Gastroesophageal sphincter (tissue), 4 donors: ENCODE data around the gene NAMPT. TPM values are rescaled to one million over a fixed set of nuclear protein-coding genes. Genes with fewer than 3 reads are reported as not detected.
A peak's percentile ranks its signal among the peaks of the same experiment; 100 is the strongest.

ENCODE experiments used
- ATAC-seq: fragments of 150-250 bp; one replicate; pipeline ENCODE4 v1.9.1; 2016; ENCODE audit warnings: mild to moderate bottlenecking, moderate library complexity
- H3K27ac ChIP-seq, 4 donors: fragments of 200-600 bp; sonication (generic) in 3 of 4; 1 replicate in 3 of 4; 2 replicates in 1 of 4; pipeline ENCODE4 v1.5.1; 2016 to 2019
- H3K27me3 ChIP-seq: fragments of 200-600 bp; sonication (generic); one replicate; pipeline ENCODE4 v1.5.1; 2019
- H3K36me3 ChIP-seq, 2 donors: fragments of 200-600 bp; sonication (generic); one replicate each; pipeline ENCODE4 v1.5.1; 2019; ENCODE audit warnings: control low read depth in 1 of 2
- H3K4me1 ChIP-seq, 3 donors: fragments of 200-600 bp; sonication (generic); 1 replicate in 2 of 3; 2 replicates in 1 of 3; pipeline ENCODE4 v1.5.1; 2016 to 2019; ENCODE audit warnings: control low read depth in 2 of 3
- H3K4me3 ChIP-seq, 2 donors: fragments of 200-600 bp; sonication (generic); one replicate each; pipeline ENCODE4 v1.5.1; 2019; ENCODE audit warnings: mild to moderate bottlenecking in 1 of 2, moderate library complexity in 1 of 2
- H3K9me3 ChIP-seq, 3 donors: fragments of 200-600 bp; sonication (generic); one replicate each; pipeline ENCODE4 v1.5.1; 2017 to 2019; ENCODE audit warnings: control low read depth in 2 of 3
- CTCF ChIP-seq, 4 experiments: fragments of 200-600 bp in 2 of 4; fragments of 450-650 bp in 2 of 4; sonication (generic) in 1 of 4; IDR thresholded peaks; one replicate each; pipeline ENCODE4 v1.5.1; 2017 to 2019; ENCODE audit warnings: antibody characterized with exemption in 4 of 4, mild to moderate bottlenecking in 2 of 4, moderate library complexity in 2 of 4
- EP300 ChIP-seq: sonication (generic); formaldehyde crosslinking; IDR thresholded peaks from one replicate; pipeline ENCODE4 v1.6.1; 2017; ENCODE audit warnings: antibody characterized with exemption, mild to moderate bottlenecking
- POLR2A ChIP-seq, 2 donors: fragments of 450-650 bp; IDR thresholded peaks; one replicate each; pipeline ENCODE4 v1.6.1; 2017; ENCODE audit warnings: antibody characterized with exemption in 2 of 2, mild to moderate bottlenecking in 2 of 2, moderate library complexity in 1 of 2
- POLR2AphosphoS5 ChIP-seq: sonication (generic); formaldehyde crosslinking; IDR thresholded peaks from one replicate; pipeline ENCODE4 v1.6.1; 2017; ENCODE audit warnings: antibody characterized with exemption
- whole genome bisulfite sequencing, 2 donors: methylation state at CpG; one replicate each; pipeline ENCODE4 v1.1.5; 2018; ENCODE audit warnings: low coverage in 1 of 2; 5-methylcytosine and 5-hydroxymethylcytosine counted together
- total RNA-seq, 4 donors: library from RNA; depleted of rRNA; stranded (reverse); fragments of >200 nt; gene quantifications; one replicate each; pipeline ENCODE4 v1.1.0, GENCODE V29; 2016

The NAMPT gene
- total RNA-seq, 4 donors from 2014 or later: 63.1 to 611 (median 150) TPM

GRCh38 chr7:106220307-106220706, 64.5 kb downstream of the NAMPT start:
- TF ChIP-seq CTCF (IDR thresholded peaks at IDR 0.05) (no peak), POLR2A (IDR thresholded peaks at IDR 0.05) (no peak), POLR2AphosphoS5 (no peak), EP300 (no peak)
- H3K27me3 ChIP-seq: no peaks in the 10 kb centered on the region

GRCh38 chr7:106219170-106219569, 65.6 kb downstream of the NAMPT start:
- TF ChIP-seq POLR2A (IDR thresholded peaks at IDR 0.05) (no peak), CTCF (IDR thresholded peaks at IDR 0.05) (no peak), POLR2AphosphoS5 (no peak), EP300 (no peak)
- Histone ChIP-seq H3K4me3 (no peak overlapping the region), H3K27me3 (no peaks in the 10 kb centered on the region), H3K4me1 (peaks cover 8 to 37% (median 8%) of the 10 kb centered on the region in 3 donors), H3K36me3 (no peaks in the 10 kb centered on the region), H3K27ac (no peak overlapping the region), H3K9me3 (no peaks in the 10 kb centered on the region)
- 86 to 87% methylated on average over 2 to 3 of the region's 3 CpGs for WGBS, 2 donors
- no peak for ATAC-seq

More at GRCh38 chr7:106220307-106220706, 64.5 kb downstream of the NAMPT start:
- WGBS, 2 donors: no CpG with 5 or more reads among the region's 3 CpGs
- no peaks in the 10 kb centered on the region for H3K9me3 ChIP-seq
- H3K4me1 ChIP-seq: peaks cover 8 to 37% (median 8%) of the 10 kb centered on the region in 3 donors
- H3K4me3 ChIP-seq: no peak overlapping the region
- no peak overlapping the region for H3K27ac ChIP-seq
- no peaks in the 10 kb centered on the region for H3K36me3 ChIP-seq
- no peak for ATAC-seq

- ATAC-seq: no peak
- Histone ChIP-seq H3K27ac (peak overlapping the region in 3 of 4 donors; percentile 34 to 77 (median 76)), H3K4me3 (no peak overlapping the region), H3K36me3 (no peaks in the 10 kb centered on the region), H3K27me3 (no peaks in the 10 kb centered on the region), H3K4me1 (peaks cover 8 to 37% (median 8%) of the 10 kb centered on the region in 3 donors), H3K9me3 (no peaks in the 10 kb centered on the region)
- no peak for TF ChIP-seq EP300
- no peak for TF ChIP-seq POLR2A (IDR thresholded peaks at IDR 0.05)
- TF ChIP-seq CTCF (IDR thresholded peaks at IDR 0.05): no peak
- no peak for TF ChIP-seq POLR2AphosphoS5
- WGBS, 2 donors: 65 to 80% methylated on average over 2 of the region's 3 CpGs
These were observed 66.2 kb downstream of the NAMPT start for GRCh38 chr7:106218546-106218945.

GRCh38 chr7:106216923-106217542, 67.8 kb downstream of the NAMPT start:
- H3K36me3 ChIP-seq: no peaks in the 10 kb centered on the region
- 18 to 20% methylated on average over 5 to 8 of the region's 8 CpGs for WGBS, 2 donors
- ATAC-seq: peak; percentile 83
- peak; percentile 65 for TF ChIP-seq EP300
- TF ChIP-seq CTCF (IDR thresholded peaks at IDR 0.05): no peak
- no peak for TF ChIP-seq POLR2A (IDR thresholded peaks at IDR 0.05)
- TF ChIP-seq POLR2AphosphoS5: peak; percentile 95
- H3K4me1 ChIP-seq: peaks cover 8 to 32% (median 8%) of the 10 kb centered on the region in 3 donors
- H3K4me3 ChIP-seq: no peak overlapping the region
- no peaks in the 10 kb centered on the region for H3K9me3 ChIP-seq
- H3K27me3 ChIP-seq: no peaks in the 10 kb centered on the region
- H3K27ac ChIP-seq: peak overlapping the region; percentile 72 to 88 (median 76)

- H3K27ac ChIP-seq: peak overlapping the region; percentile 72 to 88 (median 76)
- H3K27me3 ChIP-seq: no peaks in the 10 kb centered on the region
- ATAC-seq: peak; percentile 88
- TF ChIP-seq EP300: no peak
- TF ChIP-seq POLR2AphosphoS5: peak; percentile 94
- no peak for TF ChIP-seq POLR2A (IDR thresholded peaks at IDR 0.05)
- no peaks in the 10 kb centered on the region for H3K9me3 ChIP-seq
- 20 to 35% methylated on average over 1 to 2 of the region's 2 CpGs for WGBS, 2 donors
- H3K4me1 ChIP-seq: peaks cover 8 to 32% (median 8%) of the 10 kb centered on the region in 3 donors
- no peak overlapping the region for H3K4me3 ChIP-seq
- H3K36me3 ChIP-seq: no peaks in the 10 kb centered on the region
These were observed 68.3 kb downstream of the NAMPT start for GRCh38 chr7:106216517-106216922.
